OCI-LY7 (cell line): Measurements from ENCODE around the gene ZBTB21. TPM values are rescaled to one million over a fixed set of nuclear protein-coding genes. Genes with fewer than 3 reads are reported as not detected.
A peak's percentile ranks its signal among the peaks of the same experiment; 100 is the strongest.

Experiments used
- BruUV-seq: library from RNA; stranded (reverse); fragments of 400-500 nt; replicated peaks from 2 replicates; lab custom pipeline; 2021; lab: Mats Ljungman, UMichigan
- CTCF ChIA-PET: fragments of 300-600 bp; sonication (Branson Sonifier 250); formaldehyde crosslinking; loops from one replicate; lab custom pipeline; 2022; ENCODE audit warnings: antibody characterized with exemption; ENCODE audit not compliant: unreplicated experiment; lab: Charles Lee
- POLR2A ChIA-PET: fragments of 300-600 bp; sonication (Branson Sonifier 250); formaldehyde crosslinking; loops from one replicate; lab custom pipeline; 2022; ENCODE audit warnings: antibody characterized with exemption; lab: Charles Lee
- DNase-seq: peaks from one replicate; pipeline ENCODE4 v3.0.0-alpha.2; 2015; ENCODE audit warnings: low spot score
- H2AFZ ChIP-seq: fragments of 200-600 bp; sonication (generic), shearing (Covaris generic); 2 replicates; pipeline ENCODE4 v1.6.1; 2014; ENCODE audit warnings: mild to moderate bottlenecking, antibody characterized with exemption, low read length, moderate library complexity
- H3K27ac ChIP-seq: fragments of 200-600 bp; sonication (generic); 2 replicates; pipeline ENCODE4 v1.5.1; 2014; ENCODE audit warnings: mixed run types, low read depth, mild to moderate bottlenecking, moderate library complexity, low read length, inconsistent platforms; ENCODE audit not compliant: poor library complexity, severe bottlenecking
- H3K36me3 ChIP-seq: fragments of 200-600 bp; sonication (generic); 2 replicates; pipeline ENCODE4 v1.6.1; 2014; ENCODE audit warnings: mild to moderate bottlenecking, antibody characterized with exemption, low read length, moderate library complexity, mixed read lengths; ENCODE audit not compliant: insufficient read depth
- H3K4me1 ChIP-seq: fragments of 200-600 bp; sonication (generic); 2 replicates; pipeline ENCODE4 v1.5.1; 2014; ENCODE audit warnings: mild to moderate bottlenecking, low read length; ENCODE audit not compliant: insufficient read depth, poor library complexity, severe bottlenecking
- H3K4me2 ChIP-seq: fragments of 200-600 bp; sonication (generic); 2 replicates; pipeline ENCODE4 v1.6.1; 2014; ENCODE audit warnings: mild to moderate bottlenecking, low read length
- H3K4me3 ChIP-seq: fragments of 200-600 bp; sonication (generic); 2 replicates; pipeline ENCODE4 v1.5.1; 2014; ENCODE audit warnings: mild to moderate bottlenecking, low read depth, low read length; ENCODE audit not compliant: poor library complexity, severe bottlenecking
- H3K79me2 ChIP-seq: fragments of 200-600 bp; sonication (generic); 2 replicates; pipeline ENCODE4 v1.6.1; 2016; ENCODE audit warnings: low read depth, mild to moderate bottlenecking, low read length, moderate library complexity, mixed read lengths; ENCODE audit not compliant: insufficient read depth
- H3K9me2 ChIP-seq: fragments of 200-600 bp; sonication (generic); 2 replicates; pipeline ENCODE4 v1.6.1; 2016; ENCODE audit warnings: mild to moderate bottlenecking, low read length, mixed read lengths; ENCODE audit not compliant: insufficient read depth
- H3K9me3 ChIP-seq: fragments of 200-600 bp; sonication (generic); 2 replicates; pipeline ENCODE4 v1.6.1; 2014; ENCODE audit warnings: mild to moderate bottlenecking, mixed run types, low read length, mixed read lengths
- H4K20me1 ChIP-seq: fragments of 200-600 bp; sonication (generic); 2 replicates; pipeline ENCODE4 v1.6.1; 2014; ENCODE audit warnings: mild to moderate bottlenecking, antibody characterized with exemption, low read length, moderate library complexity, mixed read lengths; ENCODE audit not compliant: insufficient read depth
- CTCF ChIP-seq: fragments of 200-600 bp; sonication (generic); conservative IDR thresholded peaks from 2 replicates; pipeline ENCODE4 v1.5.1; 2014; ENCODE audit warnings: mild to moderate bottlenecking, antibody characterized with exemption, low read length, moderate library complexity, mixed read lengths
- EZH2phosphoT487 ChIP-seq: fragments of 200-600 bp; sonication (generic); IDR thresholded peaks from 2 replicates; pipeline ENCODE4 v1.6.1; 2018; ENCODE audit warnings: low read depth, borderline replicate concordance, mild to moderate bottlenecking, mixed run types, antibody characterized with exemption, low read length, moderate library complexity, mixed read lengths
- intact Hi-C: fragments of 100-400 bp; cut with micrococcal nuclease; formaldehyde crosslinking; loops from one replicate; pipeline ENCODE4 v1.10.0; 2022; ENCODE audit not compliant: unreplicated experiment
- total RNA-seq, 2 experiments: library from RNA; depleted of rRNA in 1 of 2; stranded (reverse); fragments of >200 nt in 1 of 2; shearing (Covaris generic) in 1 of 2; gene quantifications; 2 replicates each; pipeline ENCODE4 v1.2.3, GENCODE V29; 2014 to 2022

ZBTB21 gene
- total RNA-seq, 2 experiments from 2014 or later, result 10.0 to 19.6 TPM

- Histone ChIP-seq H2AFZ (no peak overlapping the region), H4K20me1 (no peaks in the 10 kb centered on the region), H3K4me1 (peaks cover 18% of the 10 kb centered on the region), H3K27ac (no peak overlapping the region), H3K4me2 (no peak overlapping the region), H3K79me2 (no peaks in the 10 kb centered on the region), H3K4me3 (no peak overlapping the region), H3K9me3 (no peaks in the 10 kb centered on the region), H3K36me3 (no peaks in the 10 kb centered on the region), H3K9me2 (no peaks in the 10 kb centered on the region)
- CTCF ChIA-PET, result interaction anchor here (0.6 kb wide), 1 partner anchor 28 kb away, joined by 4 read pairs; no protein-coding TSS in a partner anchor
- no peak for DNase-seq
- POLR2A ChIA-PET, result no interaction called here
- no TSS peak for BruUV-seq
- intact Hi-C loops, result no loop called here
- TF ChIP-seq EZH2phosphoT487, result no peak
- TF ChIP-seq CTCF, result no peak
Observed at GRCh38 chr21:42037516-42037915, 27.4 kb upstream of the ZBTB21 start.

- TF ChIP-seq EZH2phosphoT487 (no peak), CTCF (no peak)
- Histone ChIP-seq H3K4me3 (no peak overlapping the region), H2AFZ (no peak overlapping the region), H3K79me2 (no peaks in the 10 kb centered on the region), H4K20me1 (no peaks in the 10 kb centered on the region), H3K4me1 (peaks cover 30% of the 10 kb centered on the region), H3K36me3 (no peaks in the 10 kb centered on the region), H3K27ac (no peak overlapping the region), H3K4me2 (no peak overlapping the region), H3K9me3 (no peaks in the 10 kb centered on the region), H3K9me2 (no peaks in the 10 kb centered on the region)
- DNase-seq, result no peak
- intact Hi-C loops, result no loop called here
- ChIA-PET CTCF (no interaction called here), POLR2A (no interaction called here)
- no TSS peak for BruUV-seq
Observed at GRCh38 chr21:42036313-42036712, 26.2 kb upstream of the ZBTB21 start.

GRCh38 chr21:42032968-42033367 lies 22.8 kb upstream of the ZBTB21 start:
- intact Hi-C loops, result no loop called here
- no peaks in the 10 kb centered on the region for H4K20me1 ChIP-seq
- no peak overlapping the region for H3K4me2 ChIP-seq
- TF ChIP-seq CTCF (no peak), EZH2phosphoT487 (no peak)
- H2AFZ ChIP-seq, result no peak overlapping the region
- no peak overlapping the region for H3K4me3 ChIP-seq
- no TSS peak for BruUV-seq
- no peaks in the 10 kb centered on the region for H3K9me2 ChIP-seq
- H3K79me2 ChIP-seq, result no peaks in the 10 kb centered on the region
- CTCF ChIA-PET, result no interaction called here
- peaks cover 51% of the 10 kb centered on the region for H3K4me1 ChIP-seq
- no peaks in the 10 kb centered on the region for H3K9me3 ChIP-seq
- peak; percentile 34 for DNase-seq
- POLR2A ChIA-PET, result interaction anchor here (0.6 to 1.6 kb wide), 2 partner anchors 20 to 85 kb away, joined by 3 to 4 read pairs; no protein-coding TSS in a partner anchor
- H3K27ac ChIP-seq, result no peak overlapping the region
- no peaks in the 10 kb centered on the region for H3K36me3 ChIP-seq
